Stimulated activated CD8-positive, alpha-beta memory T cell treated with anti-CD3 and anti-CD28 coated beads, Interleukin-7, amount 100 ng/mL, for 4 hours (primary cell): ENCODE measurements around the gene ACSBG1.
"Not testable (repeated sequence)": the region's sequence is repeated elsewhere in the genome, so short reads cannot be mapped to it uniquely, and the experiment has no call there.

Experiments
- DNase-seq, 2 donors: peaks; one replicate each; pipeline ENCODE4 v3.0.0-alpha.2; 2020; ENCODE audit warnings: low read depth in 2 of 2

ACSBG1 gene

GRCh38 chr15:78167227-78167888 is 67.0 kb downstream of the ACSBG1 start:
- DNase-seq: no peak

GRCh38 chr15:78164010-78164409 is 70.4 kb downstream of the ACSBG1 start:
- no peak for DNase-seq

- DNase-seq: peak in 1 of 2 donors; percentile 48
Measured at GRCh38 chr15:78162038-78162437, 72.3 kb downstream of the ACSBG1 start.

- DNase-seq: no peak
Measured at GRCh38 chr15:78159395-78159794, 75.0 kb downstream of the ACSBG1 start.

- DNase-seq: no peak
Measured at GRCh38 chr15:78157203-78157602, 77.2 kb downstream of the ACSBG1 start.

- no peak for DNase-seq
Measured at GRCh38 chr15:78156653-78157052, 77.7 kb downstream of the ACSBG1 start.

GRCh38 chr15:78155355-78155939 is 78.9 kb downstream of the ACSBG1 start:
- no peak for DNase-seq

GRCh38 chr15:78154955-78155354 is 79.4 kb downstream of the ACSBG1 start:
- no peak for DNase-seq

- DNase-seq: not testable (repeated sequence)
Measured at GRCh38 chr15:78151075-78151474, 83.3 kb downstream of the ACSBG1 start.

- no peak for DNase-seq
Measured at GRCh38 chr15:78149805-78150751, 84.3 kb downstream of the ACSBG1 start.

GRCh38 chr15:78149068-78149804 is 85.1 kb downstream of the ACSBG1 start, which contains the start of gene IDH3A:
Gene IDH3A (plus strand): TSS chr15:78149362. CDS start chr15:78149404, 42 bp downstream.
- DNase-seq: peak; percentile 98 to 100

- DNase-seq: no peak
Measured at GRCh38 chr15:78148392-78149067, 85.8 kb downstream of the ACSBG1 start.

GRCh38 chr15:78147566-78147965 is 86.8 kb downstream of the ACSBG1 start:
- DNase-seq: no peak

GRCh38 chr15:78146425-78147154 is 87.8 kb downstream of the ACSBG1 start:
- DNase-seq: no peak

- DNase-seq: no peak
Measured at GRCh38 chr15:78142332-78142731, 92.0 kb downstream of the ACSBG1 start.

GRCh38 chr15:78140292-78140691 is 94.1 kb downstream of the ACSBG1 start:
- DNase-seq: no peak

- DNase-seq: no peak
Measured at GRCh38 chr15:78139578-78139977, 94.8 kb downstream of the ACSBG1 start.

GRCh38 chr15:78133801-78134200 is 100.6 kb downstream of the ACSBG1 start:
- DNase-seq: no peak

GRCh38 chr15:78131295-78132061 is 102.9 kb downstream of the ACSBG1 start, which contains the start of gene CIB2:
Gene CIB2 (minus strand): TSS chr15:78131445. CDS start chr15:78131215, 230 bp downstream.
- DNase-seq: peak; percentile 41 to 70
